HEK293 (cell line): ENCODE data around the gene ADIRF.

Experiments
- CTCF ChIA-PET: fragments of 350-600 bp; formaldehyde crosslinking; extraction: SDS; loops from one replicate; lab custom pipeline; 2021; ENCODE audit warnings: antibody characterized with exemption; lab: Yijun Ruan, JAX
- POLR2A ChIA-PET: fragments of 300-600 bp; formaldehyde crosslinking; extraction: SDS; loops from one replicate; lab custom pipeline; 2020; ENCODE audit warnings: antibody characterized with exemption, inconsistent platforms; lab: Yijun Ruan, JAX
- H3K27ac ChIP-seq: fragments of 200-500 bp; sonication (Bioruptor generic); 2 replicates; pipeline ENCODE4 v1.5.1; 2014; ENCODE audit warnings: low read depth, low read length, control low read depth, inconsistent platforms; ENCODE audit errors: extremely low read depth
- H3K36me3 ChIP-seq, 2 experiments: fragments of 200-500 bp in 1 of 2; sonication (Bioruptor generic) in 1 of 2; 1 replicate in 1 of 2; 2 replicates in 1 of 2; pipeline ENCODE4 v1.5.1; 2014 to 2017; ENCODE audit warnings: inconsistent platforms in 2 of 2, low read length in 2 of 2; ENCODE audit not compliant: control insufficient read depth in 2 of 2, insufficient read depth in 1 of 2
- H3K4me1 ChIP-seq: fragments of 200-500 bp; sonication (Bioruptor generic); 2 replicates; pipeline ENCODE4 v1.5.1; 2014; ENCODE audit warnings: mild to moderate bottlenecking, low read length, inconsistent platforms; ENCODE audit not compliant: control insufficient read depth, insufficient read depth
- H3K4me3 ChIP-seq: 2 replicates; pipeline ENCODE4 v1.5.1; 2011; ENCODE audit warnings: low read depth, mild to moderate bottlenecking, control low read depth, low read length, moderate library complexity
- H3K9me3 ChIP-seq: fragments of 200-500 bp; sonication (Bioruptor generic); 2 replicates; pipeline ENCODE4 v1.5.1; 2014; ENCODE audit warnings: low read depth, low read length, inconsistent platforms; ENCODE audit not compliant: control insufficient read depth, insufficient read depth
- EGR2 ChIP-seq: fragments of 450-650 bp; formaldehyde crosslinking; IDR thresholded peaks from 2 replicates; pipeline ENCODE4 v1.5.1; 2016; ENCODE audit warnings: low read depth, missing biosample characterization, missing genetic modification characterization
- HOXA7 ChIP-seq: sonication (generic); formaldehyde crosslinking; IDR thresholded peaks from 2 replicates; pipeline ENCODE4 v1.8.1; 2022; ENCODE audit warnings: missing genetic modification reagents, borderline replicate concordance
- KLF7 ChIP-seq: fragments of 450-650 bp; formaldehyde crosslinking; IDR thresholded peaks from 2 replicates; pipeline ENCODE4 v1.5.1; 2016; ENCODE audit warnings: missing biosample characterization, missing genetic modification characterization, borderline replicate concordance
- SCRT2 ChIP-seq: fragments of 450-650 bp; formaldehyde crosslinking; IDR thresholded peaks from 2 replicates; pipeline ENCODE4 v1.5.1; 2016; ENCODE audit warnings: missing biosample characterization, missing genetic modification characterization
- ZFHX2 ChIP-seq: fragments of 450-650 bp; formaldehyde crosslinking; conservative IDR thresholded peaks from 2 replicates; pipeline ENCODE4 v1.5.1; 2016; ENCODE audit warnings: missing biosample characterization, missing genetic modification characterization
- ZNF221 ChIP-seq: fragments of 450-650 bp; formaldehyde crosslinking; IDR thresholded peaks from 2 replicates; pipeline ENCODE4 v1.5.1; 2017; ENCODE audit warnings: missing biosample characterization, missing genetic modification characterization, borderline replicate concordance
- ZNF510 ChIP-seq: fragments of 450-650 bp; formaldehyde crosslinking; IDR thresholded peaks from 2 replicates; pipeline ENCODE4 v1.5.1; 2018; ENCODE audit warnings: mild to moderate bottlenecking, missing genetic modification characterization, missing biosample characterization; ENCODE audit not compliant: insufficient replicate concordance
- ZNF610 ChIP-seq: fragments of 450-650 bp; formaldehyde crosslinking; IDR thresholded peaks from 2 replicates; pipeline ENCODE4 v1.5.1; 2016; ENCODE audit warnings: missing biosample characterization, missing genetic modification characterization, borderline replicate concordance
- ZNF623 ChIP-seq: fragments of 450-650 bp; formaldehyde crosslinking; IDR thresholded peaks from 2 replicates; pipeline ENCODE4 v1.5.1; 2016; ENCODE audit warnings: missing biosample characterization, missing genetic modification characterization
- ZNF670 ChIP-seq: fragments of 450-650 bp; formaldehyde crosslinking; IDR thresholded peaks from 2 replicates; pipeline ENCODE4 v1.5.1; 2016; ENCODE audit warnings: missing biosample characterization, missing genetic modification characterization, low read depth
- ZNF707 ChIP-seq: fragments of 450-650 bp; formaldehyde crosslinking; IDR thresholded peaks from 2 replicates; pipeline ENCODE4 v1.5.1; 2016; ENCODE audit warnings: missing biosample characterization, missing genetic modification characterization
- ZNF843 ChIP-seq: fragments of 450-650 bp; formaldehyde crosslinking; IDR thresholded peaks from 2 replicates; pipeline ENCODE4 v1.5.1; 2016; ENCODE audit warnings: missing biosample characterization, missing genetic modification characterization
- TF ChIP-seq, protein P1 (sequence below): fragments of 450-650 bp; formaldehyde crosslinking; IDR thresholded peaks from 2 replicates; pipeline ENCODE4; 2016; ENCODE audit warnings: missing biosample characterization, missing genetic modification characterization
- TF ChIP-seq, protein P2 (sequence below): fragments of 450-650 bp; formaldehyde crosslinking; IDR thresholded peaks from 2 replicates; pipeline ENCODE4 v1.5.1; 2016; ENCODE audit warnings: missing biosample characterization, missing genetic modification characterization
- TF ChIP-seq, protein P3 (sequence below): fragments of 450-650 bp; formaldehyde crosslinking; IDR thresholded peaks from 2 replicates; pipeline ENCODE4 v1.5.1; 2017; ENCODE audit warnings: missing biosample characterization, missing genetic modification characterization
- TF ChIP-seq, protein P4 (sequence below): fragments of 450-650 bp; formaldehyde crosslinking; IDR thresholded peaks from 2 replicates; pipeline ENCODE4 v1.5.1; 2017; ENCODE audit warnings: missing biosample characterization, missing genetic modification characterization
- TF ChIP-seq, protein P5 (sequence below): sonication (generic); formaldehyde crosslinking; IDR thresholded peaks from 2 replicates; pipeline ENCODE4 v1.8.1; 2022; ENCODE audit warnings: mild to moderate bottlenecking, moderate library complexity, missing genetic modification reagents
- TF ChIP-seq, protein P6 (sequence below): fragments of 450-650 bp; formaldehyde crosslinking; IDR thresholded peaks from 2 replicates; pipeline ENCODE4 v1.5.1; 2016; ENCODE audit warnings: missing biosample characterization, missing genetic modification characterization
- TF ChIP-seq, protein P7 (sequence below): fragments of 450-650 bp; formaldehyde crosslinking; IDR thresholded peaks from 2 replicates; pipeline ENCODE4 v1.5.1; 2016; ENCODE audit warnings: missing biosample characterization, missing genetic modification characterization

The ADIRF gene

DNA sequence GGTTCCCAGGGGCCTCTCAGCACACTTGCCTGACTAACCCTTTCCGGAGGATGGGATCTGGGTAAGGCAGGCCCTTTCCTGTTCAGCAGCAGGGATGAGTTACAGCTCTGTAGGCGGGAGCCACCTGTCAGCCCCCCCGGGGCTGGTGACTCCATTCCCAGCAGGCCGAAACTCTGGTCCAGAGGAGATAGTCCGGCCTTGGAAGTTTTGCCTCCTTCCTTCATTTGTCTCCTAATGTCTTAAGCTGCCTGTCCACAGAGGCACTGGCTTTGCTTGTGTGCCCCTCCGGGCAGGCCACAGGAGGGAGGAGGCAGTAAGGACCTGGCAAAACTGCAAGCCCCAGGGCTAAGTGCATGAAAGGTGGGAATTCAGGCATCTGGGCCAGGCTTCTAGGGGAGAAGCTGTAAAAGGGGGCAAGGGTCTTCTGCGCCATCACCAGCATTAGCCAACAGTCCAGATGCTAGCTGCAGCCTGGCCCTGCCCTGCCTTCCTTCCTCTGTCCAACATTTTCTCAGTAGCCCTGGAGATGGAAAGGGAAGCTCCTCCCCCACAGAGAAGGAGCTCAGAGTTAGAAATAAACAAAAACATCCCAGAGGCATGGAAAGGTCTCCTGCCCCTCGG lies 1.2 kb downstream of the ADIRF start:
- TF ChIP-seq, protein P1, sequence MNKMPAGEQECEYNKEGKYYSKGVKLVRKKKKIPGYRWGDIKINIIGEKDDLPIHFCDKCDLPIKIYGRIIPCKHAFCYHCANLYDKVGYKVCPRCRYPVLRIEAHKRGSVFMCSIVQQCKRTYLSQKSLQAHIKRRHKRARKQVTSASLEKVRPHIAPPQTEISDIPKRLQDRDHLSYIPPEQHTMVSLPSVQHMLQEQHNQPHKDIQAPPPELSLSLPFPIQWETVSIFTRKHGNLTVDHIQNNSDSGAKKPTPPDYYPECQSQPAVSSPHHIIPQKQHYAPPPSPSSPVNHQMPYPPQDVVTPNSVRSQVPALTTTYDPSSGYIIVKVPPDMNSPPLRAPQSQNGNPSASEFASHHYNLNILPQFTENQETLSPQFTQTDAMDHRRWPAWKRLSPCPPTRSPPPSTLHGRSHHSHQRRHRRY (tag by site-specific recombination), result no peak
- TF ChIP-seq ZNF221 (tag by site-specific recombination) (no peak), KLF7 (tag by site-specific recombination) (no peak), ZNF510 (tag by site-specific recombination) (no peak), ZNF707 (tag by site-specific recombination) (no peak), ZNF623 (tag by site-specific recombination) (no peak), HOXA7 (CRISPR knock-in tag) (no peak), SCRT2 (tag by site-specific recombination) (0 out of 2 replicates have a peak, but pooled peaks have one; percentile 12), ZNF610 (no peak), ZNF670 (tag by site-specific recombination) (no peak), ZNF843 (tag by site-specific recombination) (no peak), EGR2 (tag by site-specific recombination) (peak; percentile 36), ZFHX2 (peak; percentile 49)
- TF ChIP-seq, protein P2, sequence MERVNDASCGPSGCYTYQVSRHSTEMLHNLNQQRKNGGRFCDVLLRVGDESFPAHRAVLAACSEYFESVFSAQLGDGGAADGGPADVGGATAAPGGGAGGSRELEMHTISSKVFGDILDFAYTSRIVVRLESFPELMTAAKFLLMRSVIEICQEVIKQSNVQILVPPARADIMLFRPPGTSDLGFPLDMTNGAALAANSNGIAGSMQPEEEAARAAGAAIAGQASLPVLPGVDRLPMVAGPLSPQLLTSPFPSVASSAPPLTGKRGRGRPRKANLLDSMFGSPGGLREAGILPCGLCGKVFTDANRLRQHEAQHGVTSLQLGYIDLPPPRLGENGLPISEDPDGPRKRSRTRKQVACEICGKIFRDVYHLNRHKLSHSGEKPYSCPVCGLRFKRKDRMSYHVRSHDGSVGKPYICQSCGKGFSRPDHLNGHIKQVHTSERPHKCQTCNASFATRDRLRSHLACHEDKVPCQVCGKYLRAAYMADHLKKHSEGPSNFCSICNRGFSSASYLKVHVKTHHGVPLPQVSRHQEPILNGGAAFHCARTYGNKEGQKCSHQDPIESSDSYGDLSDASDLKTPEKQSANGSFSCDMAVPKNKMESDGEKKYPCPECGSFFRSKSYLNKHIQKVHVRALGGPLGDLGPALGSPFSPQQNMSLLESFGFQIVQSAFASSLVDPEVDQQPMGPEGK (tag by site-specific recombination), result no peak
- TF ChIP-seq, protein P3, sequence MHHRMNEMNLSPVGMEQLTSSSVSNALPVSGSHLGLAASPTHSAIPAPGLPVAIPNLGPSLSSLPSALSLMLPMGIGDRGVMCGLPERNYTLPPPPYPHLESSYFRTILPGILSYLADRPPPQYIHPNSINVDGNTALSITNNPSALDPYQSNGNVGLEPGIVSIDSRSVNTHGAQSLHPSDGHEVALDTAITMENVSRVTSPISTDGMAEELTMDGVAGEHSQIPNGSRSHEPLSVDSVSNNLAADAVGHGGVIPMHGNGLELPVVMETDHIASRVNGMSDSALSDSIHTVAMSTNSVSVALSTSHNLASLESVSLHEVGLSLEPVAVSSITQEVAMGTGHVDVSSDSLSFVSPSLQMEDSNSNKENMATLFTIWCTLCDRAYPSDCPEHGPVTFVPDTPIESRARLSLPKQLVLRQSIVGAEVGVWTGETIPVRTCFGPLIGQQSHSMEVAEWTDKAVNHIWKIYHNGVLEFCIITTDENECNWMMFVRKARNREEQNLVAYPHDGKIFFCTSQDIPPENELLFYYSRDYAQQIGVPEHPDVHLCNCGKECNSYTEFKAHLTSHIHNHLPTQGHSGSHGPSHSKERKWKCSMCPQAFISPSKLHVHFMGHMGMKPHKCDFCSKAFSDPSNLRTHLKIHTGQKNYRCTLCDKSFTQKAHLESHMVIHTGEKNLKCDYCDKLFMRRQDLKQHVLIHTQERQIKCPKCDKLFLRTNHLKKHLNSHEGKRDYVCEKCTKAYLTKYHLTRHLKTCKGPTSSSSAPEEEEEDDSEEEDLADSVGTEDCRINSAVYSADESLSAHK, result no peak
- TF ChIP-seq, protein P4, sequence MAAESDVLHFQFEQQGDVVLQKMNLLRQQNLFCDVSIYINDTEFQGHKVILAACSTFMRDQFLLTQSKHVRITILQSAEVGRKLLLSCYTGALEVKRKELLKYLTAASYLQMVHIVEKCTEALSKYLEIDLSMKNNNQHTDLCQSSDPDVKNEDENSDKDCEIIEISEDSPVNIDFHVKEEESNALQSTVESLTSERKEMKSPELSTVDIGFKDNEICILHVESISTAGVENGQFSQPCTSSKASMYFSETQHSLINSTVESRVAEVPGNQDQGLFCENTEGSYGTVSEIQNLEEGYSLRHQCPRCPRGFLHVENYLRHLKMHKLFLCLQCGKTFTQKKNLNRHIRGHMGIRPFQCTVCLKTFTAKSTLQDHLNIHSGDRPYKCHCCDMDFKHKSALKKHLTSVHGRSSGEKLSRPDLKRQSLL, result no peak
- TF ChIP-seq, protein P5, sequence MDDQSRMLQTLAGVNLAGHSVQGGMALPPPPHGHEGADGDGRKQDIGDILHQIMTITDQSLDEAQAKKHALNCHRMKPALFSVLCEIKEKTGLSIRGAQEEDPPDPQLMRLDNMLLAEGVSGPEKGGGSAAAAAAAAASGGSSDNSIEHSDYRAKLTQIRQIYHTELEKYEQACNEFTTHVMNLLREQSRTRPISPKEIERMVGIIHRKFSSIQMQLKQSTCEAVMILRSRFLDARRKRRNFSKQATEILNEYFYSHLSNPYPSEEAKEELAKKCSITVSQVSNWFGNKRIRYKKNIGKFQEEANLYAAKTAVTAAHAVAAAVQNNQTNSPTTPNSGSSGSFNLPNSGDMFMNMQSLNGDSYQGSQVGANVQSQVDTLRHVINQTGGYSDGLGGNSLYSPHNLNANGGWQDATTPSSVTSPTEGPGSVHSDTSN, result no peak
- TF ChIP-seq, protein P6, sequence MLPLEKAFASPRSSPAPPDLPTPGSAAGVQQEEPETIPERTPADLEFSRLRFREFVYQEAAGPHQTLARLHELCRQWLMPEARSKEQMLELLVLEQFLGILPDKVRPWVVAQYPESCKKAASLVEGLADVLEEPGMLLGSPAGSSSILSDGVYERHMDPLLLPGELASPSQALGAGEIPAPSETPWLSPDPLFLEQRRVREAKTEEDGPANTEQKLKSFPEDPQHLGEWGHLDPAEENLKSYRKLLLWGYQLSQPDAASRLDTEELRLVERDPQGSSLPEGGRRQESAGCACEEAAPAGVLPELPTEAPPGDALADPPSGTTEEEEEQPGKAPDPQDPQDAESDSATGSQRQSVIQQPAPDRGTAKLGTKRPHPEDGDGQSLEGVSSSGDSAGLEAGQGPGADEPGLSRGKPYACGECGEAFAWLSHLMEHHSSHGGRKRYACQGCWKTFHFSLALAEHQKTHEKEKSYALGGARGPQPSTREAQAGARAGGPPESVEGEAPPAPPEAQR, result no peak
- TF ChIP-seq, protein P7, sequence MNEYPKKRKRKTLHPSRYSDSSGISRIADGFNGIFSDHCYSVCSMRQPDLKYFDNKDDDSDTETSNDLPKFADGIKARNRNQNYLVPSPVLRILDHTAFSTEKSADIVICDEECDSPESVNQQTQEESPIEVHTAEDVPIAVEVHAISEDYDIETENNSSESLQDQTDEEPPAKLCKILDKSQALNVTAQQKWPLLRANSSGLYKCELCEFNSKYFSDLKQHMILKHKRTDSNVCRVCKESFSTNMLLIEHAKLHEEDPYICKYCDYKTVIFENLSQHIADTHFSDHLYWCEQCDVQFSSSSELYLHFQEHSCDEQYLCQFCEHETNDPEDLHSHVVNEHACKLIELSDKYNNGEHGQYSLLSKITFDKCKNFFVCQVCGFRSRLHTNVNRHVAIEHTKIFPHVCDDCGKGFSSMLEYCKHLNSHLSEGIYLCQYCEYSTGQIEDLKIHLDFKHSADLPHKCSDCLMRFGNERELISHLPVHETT (tag by site-specific recombination), result no peak
- CTCF ChIA-PET, result interaction anchor here (0.6 to 2.2 kb wide), 5 partner anchors 10 to 283 kb away, joined by 3 to 14 read pairs (median 3); no protein-coding TSS in a partner anchor
- H3K4me3 ChIP-seq, result no peak overlapping the region
- H3K36me3 ChIP-seq, result no peaks in the 10 kb centered on the region
- H3K27ac ChIP-seq, result no peak overlapping the region
- peaks cover 2% of the 10 kb centered on the region; the same call in 1 of the 2 replicates for H3K4me1 ChIP-seq
- H3K9me3 ChIP-seq, result no peaks in the 10 kb centered on the region
- POLR2A ChIA-PET, result interaction anchor here (1.4 kb wide), 1 partner anchor 9 kb away, joined by 4 read pairs; no protein-coding TSS in a partner anchor
